Right atrium auricular region (tissue), 2 donors: ENCODE results near the gene ADRA2C. TPM values are rescaled to one million over a fixed set of nuclear protein-coding genes. Genes with fewer than 3 reads are reported as not detected.

Experiments used
- DNase-seq: peaks from one replicate; pipeline ENCODE4 v3.0.0-alpha.2; 2019; ENCODE audit warnings: low spot score
- H3K27ac ChIP-seq, 2 donors: fragments of 200-600 bp; sonication (generic); 1 replicate in 1 of 2; 2 replicates in 1 of 2; pipeline ENCODE4 v1.5.1; 2016 to 2019
- H3K27me3 ChIP-seq, 2 donors: fragments of 200-600 bp; sonication (generic); one replicate each; pipeline versions ENCODE4 v1.5.1 to v1.6.0; 2017 to 2019
- H3K36me3 ChIP-seq: fragments of 200-600 bp; sonication (generic); one replicate; pipeline ENCODE4 v1.5.1; 2016
- H3K4me1 ChIP-seq, 2 donors: fragments of 200-600 bp; sonication (generic); one replicate each; pipeline versions ENCODE4 v1.5.1 to v1.6.0; 2017 to 2019
- H3K4me3 ChIP-seq, 2 donors: fragments of 200-600 bp; sonication (generic); 1 replicate in 1 of 2; 2 replicates in 1 of 2; pipeline ENCODE4 v1.5.1; 2017 to 2019; ENCODE audit warnings: mild to moderate bottlenecking in 1 of 2, moderate library complexity in 1 of 2
- H3K9me3 ChIP-seq, 2 donors: fragments of 200-600 bp; sonication (generic); one replicate each; pipeline ENCODE4 v1.5.1; 2019
- total RNA-seq, 2 donors: library from RNA; depleted of rRNA; stranded (reverse); fragments of >200 nt; gene quantifications; one replicate each; pipeline ENCODE4 v1.1.0, GENCODE V29; 2016
- TF ChIP-seq, protein P1 (sequence below), 2 donors: fragments of 200-600 bp; sonication (generic); IDR thresholded peaks; one replicate each; pipeline ENCODE4 v1.5.1; 2019; ENCODE audit warnings: antibody characterized with exemption in 2 of 2

ADRA2C gene
- total RNA-seq, 2 donors from 2014 or later = 2.6 to 3.1 TPM

DNA sequence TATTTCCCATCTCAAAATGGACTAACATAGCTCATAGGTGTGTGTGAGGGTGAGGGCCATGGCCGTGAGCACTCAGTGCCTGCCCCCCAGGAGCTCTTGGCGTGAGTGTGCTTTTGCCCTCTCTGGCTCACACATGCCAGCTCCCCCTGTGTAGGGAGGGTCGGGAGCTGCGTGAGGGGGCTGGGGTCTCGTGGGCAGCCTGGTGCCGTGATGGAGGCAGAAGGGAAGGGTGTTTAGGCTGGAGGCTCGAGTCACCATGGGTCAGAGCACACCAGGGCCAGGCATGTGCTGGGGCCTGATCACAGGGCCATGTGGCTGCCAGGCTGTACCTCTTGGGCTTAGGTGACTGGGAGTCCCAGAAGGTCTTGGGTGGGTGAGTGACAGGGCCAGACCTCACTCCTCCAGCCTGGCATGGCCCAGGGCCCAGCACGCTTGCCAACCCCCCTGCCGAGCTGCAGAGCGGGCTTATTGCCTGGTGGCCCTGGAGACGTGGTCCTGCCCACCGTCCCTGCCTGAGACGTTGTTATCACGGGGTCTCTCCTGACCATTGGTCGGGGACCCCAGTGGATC lies 44.0 kb downstream of the ADRA2C start:
- Histone ChIP-seq H3K27me3 (no peaks in the 10 kb centered on the region), H3K4me1 (no peaks in the 10 kb centered on the region), H3K27ac (no peak overlapping the region), H3K9me3 (no peaks in the 10 kb centered on the region), H3K4me3 (no peak overlapping the region), H3K36me3 (no peaks in the 10 kb centered on the region)
- DNase-seq = no peak
- TF ChIP-seq, protein P1, sequence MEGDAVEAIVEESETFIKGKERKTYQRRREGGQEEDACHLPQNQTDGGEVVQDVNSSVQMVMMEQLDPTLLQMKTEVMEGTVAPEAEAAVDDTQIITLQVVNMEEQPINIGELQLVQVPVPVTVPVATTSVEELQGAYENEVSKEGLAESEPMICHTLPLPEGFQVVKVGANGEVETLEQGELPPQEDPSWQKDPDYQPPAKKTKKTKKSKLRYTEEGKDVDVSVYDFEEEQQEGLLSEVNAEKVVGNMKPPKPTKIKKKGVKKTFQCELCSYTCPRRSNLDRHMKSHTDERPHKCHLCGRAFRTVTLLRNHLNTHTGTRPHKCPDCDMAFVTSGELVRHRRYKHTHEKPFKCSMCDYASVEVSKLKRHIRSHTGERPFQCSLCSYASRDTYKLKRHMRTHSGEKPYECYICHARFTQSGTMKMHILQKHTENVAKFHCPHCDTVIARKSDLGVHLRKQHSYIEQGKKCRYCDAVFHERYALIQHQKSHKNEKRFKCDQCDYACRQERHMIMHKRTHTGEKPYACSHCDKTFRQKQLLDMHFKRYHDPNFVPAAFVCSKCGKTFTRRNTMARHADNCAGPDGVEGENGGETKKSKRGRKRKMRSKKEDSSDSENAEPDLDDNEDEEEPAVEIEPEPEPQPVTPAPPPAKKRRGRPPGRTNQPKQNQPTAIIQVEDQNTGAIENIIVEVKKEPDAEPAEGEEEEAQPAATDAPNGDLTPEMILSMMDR (IDR thresholded peaks at IDR 0.05) = no peak

DNA sequence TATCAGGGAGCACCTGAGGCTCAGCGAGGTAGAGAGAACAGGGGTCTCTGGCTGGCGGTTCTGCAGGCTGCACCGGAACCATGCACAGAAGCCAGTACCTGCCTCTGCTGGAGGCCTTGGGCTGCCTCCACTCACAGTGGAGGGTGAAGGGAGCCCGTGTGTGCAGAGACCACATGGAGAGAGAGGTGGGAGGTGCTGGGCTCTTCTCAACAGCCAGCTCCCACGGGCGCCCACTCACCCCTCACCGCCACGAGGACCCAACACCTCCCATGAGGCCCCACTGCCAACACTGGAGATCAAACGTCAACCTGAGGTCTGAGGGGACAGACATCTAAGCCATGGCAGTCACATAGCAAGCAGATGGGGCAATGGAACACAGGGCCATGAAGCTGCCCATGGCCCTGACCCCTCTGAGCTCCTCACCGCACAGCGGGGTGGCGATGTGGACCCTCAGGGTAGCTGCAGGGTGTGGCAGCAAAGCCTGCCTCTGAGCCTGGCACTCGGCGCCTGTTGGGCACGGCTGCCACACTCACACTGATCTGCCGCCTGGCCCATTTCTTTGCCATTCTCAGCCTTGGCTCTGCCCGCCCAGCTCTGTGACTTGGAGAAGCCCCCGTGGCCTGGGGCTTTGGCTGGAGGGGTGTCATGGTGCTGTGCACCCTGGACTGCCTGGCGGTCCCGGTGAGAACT lies 44.8 kb downstream of the ADRA2C start:
- H3K9me3 ChIP-seq = no peaks in the 10 kb centered on the region
- H3K4me3 ChIP-seq = no peak overlapping the region
- no peak for DNase-seq
- TF ChIP-seq, protein P1 (IDR thresholded peaks at IDR 0.05) = no peak
- no peak overlapping the region for H3K27ac ChIP-seq
- H3K27me3 ChIP-seq = no peaks in the 10 kb centered on the region
- no peaks in the 10 kb centered on the region for H3K36me3 ChIP-seq
- H3K4me1 ChIP-seq = no peaks in the 10 kb centered on the region

DNA sequence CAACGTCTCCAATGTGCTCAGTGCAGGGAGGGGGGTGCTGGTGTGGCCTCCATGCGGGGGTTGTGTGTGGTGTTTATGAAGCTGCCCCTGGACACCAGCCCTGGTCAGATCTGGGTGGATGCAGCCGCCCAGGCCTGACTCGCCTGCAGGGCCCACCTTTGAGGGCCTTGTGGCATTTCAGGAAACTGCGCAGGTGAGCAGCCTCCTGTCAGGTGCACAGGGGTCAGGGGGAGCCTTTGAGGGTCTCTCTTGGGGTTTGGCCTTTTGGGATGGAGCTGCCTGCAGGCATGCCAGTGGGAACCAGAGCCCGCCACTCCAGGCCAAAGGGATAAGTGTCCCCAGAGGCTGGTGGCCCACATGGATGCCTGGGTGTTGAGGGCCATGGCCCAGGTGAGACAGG lies 45.4 kb downstream of the ADRA2C start:
- H3K4me1 ChIP-seq = no peaks in the 10 kb centered on the region
- H3K36me3 ChIP-seq = no peaks in the 10 kb centered on the region
- no peak for DNase-seq
- TF ChIP-seq, protein P1 (IDR thresholded peaks at IDR 0.05) = no peak
- no peaks in the 10 kb centered on the region for H3K27me3 ChIP-seq
- H3K9me3 ChIP-seq = no peaks in the 10 kb centered on the region
- no peak overlapping the region for H3K27ac ChIP-seq
- H3K4me3 ChIP-seq = no peak overlapping the region

DNA sequence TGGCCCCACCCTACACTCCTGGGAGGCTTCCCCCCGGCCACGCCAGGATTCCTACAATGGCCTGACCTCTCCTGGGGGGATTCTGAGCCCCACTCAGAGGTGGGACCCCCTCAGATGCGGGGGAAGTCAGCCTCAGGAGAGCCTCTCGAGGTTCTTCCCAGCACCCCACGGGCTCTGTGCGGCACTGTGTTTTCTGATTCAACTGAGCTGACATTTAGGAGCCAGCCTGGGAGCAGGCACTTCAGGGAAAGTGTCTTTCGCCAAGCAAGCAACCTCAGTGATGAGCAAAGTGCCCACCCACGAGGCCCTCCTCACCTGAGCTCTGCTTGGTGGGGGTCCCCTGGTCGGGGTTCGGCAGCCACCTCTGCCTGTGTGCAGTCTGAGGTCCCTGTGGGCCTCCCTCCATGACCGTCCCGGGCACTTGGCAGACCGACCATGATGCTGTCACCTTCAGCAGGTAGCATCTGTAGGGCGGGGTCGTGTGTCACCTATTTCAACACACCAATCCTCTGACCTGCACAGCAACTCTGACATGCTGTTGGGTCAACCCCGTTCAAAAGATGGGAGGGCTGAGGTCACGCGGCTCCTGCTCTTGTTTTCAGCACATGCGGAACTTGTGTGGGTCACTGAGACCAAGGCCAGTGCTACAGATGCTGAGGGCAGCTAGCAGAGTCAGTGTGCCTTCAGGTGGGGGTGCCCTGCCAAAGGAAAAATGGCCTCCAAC lies 46.2 kb downstream of the ADRA2C start:
- Histone ChIP-seq H3K36me3 (no peaks in the 10 kb centered on the region), H3K4me3 (no peak overlapping the region), H3K9me3 (peaks cover 0 to 4% of the 10 kb centered on the region in 2 donors), H3K27me3 (no peaks in the 10 kb centered on the region), H3K27ac (no peak overlapping the region), H3K4me1 (no peaks in the 10 kb centered on the region)
- TF ChIP-seq, protein P1 (IDR thresholded peaks at IDR 0.05) = no peak
- no peak for DNase-seq

DNA sequence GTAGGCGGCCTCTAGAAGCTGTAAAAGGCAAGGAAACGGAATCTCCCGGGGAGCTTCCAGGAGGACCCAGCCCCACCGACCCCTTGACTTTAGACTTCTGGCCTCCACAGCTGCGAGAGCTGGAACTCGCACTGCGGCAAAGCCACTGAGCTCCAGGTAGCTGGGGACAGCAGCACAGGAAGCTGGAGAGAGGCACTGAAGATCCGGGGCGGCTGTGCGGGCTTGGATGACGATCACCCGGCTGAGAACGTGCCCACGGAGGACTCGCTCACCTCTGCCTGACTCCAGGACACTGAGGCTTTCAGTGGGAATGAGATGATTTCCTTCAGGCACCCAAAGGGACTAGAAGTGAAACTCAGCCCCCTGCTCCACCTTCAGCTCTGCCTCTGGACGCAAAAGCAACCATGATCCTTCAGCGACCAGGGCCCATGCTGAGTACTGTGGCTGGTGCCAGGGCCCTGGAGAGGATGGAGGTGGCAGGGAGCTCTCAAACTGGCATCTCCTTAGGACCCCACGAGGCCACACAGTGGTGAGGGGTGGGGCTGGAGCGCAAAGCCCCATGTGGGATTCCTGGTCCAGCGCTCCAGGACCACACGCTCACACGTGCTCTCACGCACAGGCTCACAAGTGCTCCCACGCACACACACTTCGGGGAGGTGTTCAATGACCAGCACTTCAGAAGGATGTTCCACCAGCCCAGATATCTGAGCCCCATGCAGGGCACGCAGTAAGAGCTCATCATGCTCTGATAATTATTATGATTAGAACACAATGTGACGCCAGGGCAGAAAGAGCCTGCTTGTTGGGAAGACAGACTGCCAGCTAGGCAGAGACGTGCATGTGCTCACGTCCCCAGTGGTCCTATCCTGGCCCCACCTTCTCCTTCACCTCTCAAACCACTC lies 47.2 kb downstream of the ADRA2C start:
- Histone ChIP-seq H3K4me1 (no peaks in the 10 kb centered on the region), H3K9me3 (peaks cover 0 to 4% of the 10 kb centered on the region in 2 donors), H3K36me3 (no peaks in the 10 kb centered on the region), H3K27me3 (no peaks in the 10 kb centered on the region), H3K4me3 (no peak overlapping the region), H3K27ac (no peak overlapping the region)
- TF ChIP-seq, protein P1 (IDR thresholded peaks at IDR 0.05) = no peak
- DNase-seq = no peak
